GM19328 (cell line): ENCODE data around the gene PPEF1.
A peak's percentile ranks its signal among the peaks of the same experiment; 100 is the strongest.

Source experiments
- ATAC-seq: cut with Tn5 transposase; IDR thresholded peaks from one replicate; pipeline ENCODE4 v1.9.1; 2021; ENCODE audit warnings: mild to moderate bottlenecking, moderate library complexity; ENCODE audit not compliant: unreplicated experiment

Gene PPEF1

GRCh38 chrX:18707426-18708049 is at the start of gene PPEF1:
PPEF1 (plus strand) TSS chrX:18707645; CDS start chrX:18707781, 136 bp downstream.
- no peak for ATAC-seq

- no peak for ATAC-seq
Observed at GRCh38 chrX:18661273-18661672, 46.2 kb upstream of the PPEF1 start.

DNA sequence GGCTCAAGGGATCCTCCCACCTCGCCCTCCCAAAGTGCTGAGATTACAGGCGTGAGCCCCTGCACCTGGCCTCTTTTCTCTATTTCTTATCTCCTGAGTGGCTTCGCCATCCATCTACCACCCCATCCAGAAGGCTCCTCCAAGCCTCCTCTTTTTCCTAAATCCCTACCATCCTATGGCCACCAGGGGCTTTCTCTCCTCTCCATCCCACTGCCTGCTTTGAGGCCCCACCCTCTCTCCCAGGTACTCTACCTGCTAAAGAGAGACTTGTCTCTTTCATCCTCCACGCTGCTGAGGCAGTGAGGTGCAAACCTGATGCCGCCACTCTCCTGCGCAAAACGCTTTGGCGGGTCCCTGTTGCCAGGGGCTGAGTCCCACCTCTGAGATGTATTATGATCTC is 42.5 kb upstream of the PPEF1 start:
- ATAC-seq: no peak

- no peak for ATAC-seq
Observed at GRCh38 chrX:18666614-18667013, 40.8 kb upstream of the PPEF1 start.

DNA sequence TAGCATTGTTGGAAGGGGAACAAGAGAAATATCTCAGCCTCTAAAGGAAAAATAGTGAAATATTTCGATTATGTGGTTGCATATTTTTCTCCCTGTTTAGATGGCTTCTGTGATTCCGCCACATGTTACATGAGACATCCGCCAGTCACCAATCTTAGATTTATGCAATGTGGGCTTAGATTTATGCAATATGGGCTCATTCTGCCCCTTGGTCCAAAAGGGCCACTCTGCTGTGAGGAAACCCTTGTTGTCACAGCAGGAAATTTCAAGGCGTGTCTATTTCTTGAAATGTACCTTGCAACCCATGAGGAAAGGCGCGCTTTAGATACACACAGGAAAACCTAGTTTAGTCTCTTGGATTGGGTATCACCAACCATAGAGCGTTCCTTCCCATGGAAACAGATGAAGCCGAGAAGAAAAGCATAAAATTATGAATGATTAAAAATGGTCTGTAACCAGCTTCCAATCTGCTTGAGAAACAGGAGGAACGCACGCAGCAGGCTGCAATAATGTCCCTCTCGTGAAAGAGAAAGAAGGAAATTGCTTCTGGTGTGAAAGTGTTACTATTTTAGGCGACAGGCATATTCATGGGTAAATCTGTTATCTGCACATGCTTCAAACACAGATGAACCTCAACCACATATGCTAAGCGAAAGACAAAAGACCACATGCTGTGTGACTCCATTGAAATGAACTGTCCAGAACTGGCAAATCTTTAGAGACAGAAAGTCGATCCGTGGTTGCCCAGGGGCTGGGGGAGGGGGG is 39.2 kb upstream of the PPEF1 start:
- ATAC-seq: no peak

DNA sequence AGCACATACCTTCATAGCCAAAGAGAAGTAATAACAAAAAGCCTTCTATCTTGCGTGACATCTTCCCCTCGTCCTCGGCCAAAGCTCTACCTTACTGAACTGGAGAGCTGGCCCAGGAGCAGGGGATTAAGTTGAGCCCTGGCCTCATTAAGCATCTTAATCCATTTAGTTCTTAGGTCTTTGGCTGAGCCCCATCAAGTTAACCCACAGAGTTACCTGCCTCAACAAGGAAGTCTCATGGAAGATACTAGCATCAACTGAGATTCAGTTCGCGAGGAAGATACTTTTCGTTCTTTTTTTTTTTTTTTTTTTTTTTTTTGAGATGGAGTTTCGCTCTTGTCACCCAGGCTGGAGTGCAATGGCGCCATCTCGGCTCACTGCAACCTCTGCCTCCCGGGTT is 35.4 kb upstream of the PPEF1 start, which contains the start of gene RS1:
Gene RS1, minus strand, starts transcription at position 101 of the 400 bp plus-strand sequence. Its CDS starts 40 bp downstream, at position 61.
- no peak for ATAC-seq

GRCh38 chrX:18674417-18674787 is 33.0 kb upstream of the PPEF1 start:
- ATAC-seq: peak; percentile 20

DNA sequence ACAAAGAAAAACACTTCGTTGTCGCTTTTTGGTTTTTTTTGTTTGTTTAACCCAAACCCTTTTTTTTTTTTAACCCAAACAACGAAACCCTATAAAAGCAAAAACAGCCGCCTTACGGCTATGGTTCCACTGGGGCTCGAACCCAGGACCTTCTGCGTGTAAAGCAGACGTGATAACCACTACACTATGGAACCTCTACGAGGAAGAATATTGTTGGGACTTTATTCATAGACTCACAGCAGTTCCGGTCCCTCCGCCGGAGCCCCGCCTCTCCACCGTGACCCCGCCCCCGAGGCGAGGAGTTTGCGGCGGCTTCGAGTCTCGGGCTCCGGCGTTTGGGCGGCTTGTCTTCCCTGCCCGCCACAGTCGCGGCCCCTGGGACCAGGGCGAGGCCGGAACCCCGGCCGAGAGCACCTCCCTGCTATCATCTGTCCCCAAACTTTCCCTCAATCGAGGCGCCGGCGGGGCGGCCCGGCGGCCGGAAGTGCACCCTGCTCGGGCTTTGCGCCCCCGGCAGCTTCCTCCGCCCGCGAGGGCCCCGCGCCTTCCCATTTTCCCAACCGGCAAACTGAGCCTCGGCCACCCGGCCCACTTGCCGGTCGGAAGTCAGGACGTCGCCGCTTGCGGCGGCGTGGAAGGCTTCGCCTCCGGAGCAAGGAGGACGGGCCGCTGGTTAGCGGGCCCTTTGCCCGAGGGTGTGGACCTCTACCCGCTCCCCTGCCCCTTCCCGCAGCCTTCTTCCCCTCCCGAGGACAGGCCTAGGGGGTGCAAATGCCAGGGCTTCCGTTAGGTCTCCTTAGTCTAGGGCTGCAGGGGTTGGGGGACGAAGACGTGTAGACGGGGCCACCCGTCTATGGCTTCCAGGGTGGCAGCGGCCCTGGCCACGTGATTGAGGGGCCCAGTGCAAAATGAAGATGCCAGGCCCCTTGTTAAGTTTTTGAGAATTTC is 32.4 kb upstream of the PPEF1 start:
- peak; percentile 71 for ATAC-seq

DNA sequence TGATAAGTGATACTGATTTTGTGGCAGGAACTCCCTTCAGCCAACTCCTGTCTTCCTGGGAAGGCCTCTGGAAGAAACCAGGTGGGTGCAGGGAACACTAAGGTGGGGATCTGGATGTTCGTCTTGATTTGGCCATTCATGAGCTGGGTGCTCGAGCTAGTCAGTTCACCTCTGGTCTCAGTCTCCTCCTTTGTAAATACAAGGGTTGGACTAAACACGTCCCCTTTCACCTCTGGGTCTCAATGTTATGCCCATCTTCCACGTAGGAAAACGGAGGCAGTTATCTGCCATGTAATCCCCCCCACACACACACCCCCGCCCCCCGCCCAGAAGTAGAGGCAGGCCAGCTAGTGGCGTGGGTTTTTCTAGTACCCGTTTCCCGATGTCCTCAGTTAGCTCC is 31.4 kb upstream of the PPEF1 start:
- no peak for ATAC-seq

- ATAC-seq: no peak
Observed at GRCh38 chrX:18676470-18676869, 31.0 kb upstream of the PPEF1 start.

- no peak for ATAC-seq
Observed at GRCh38 chrX:18677161-18677869, 30.1 kb upstream of the PPEF1 start.

GRCh38 chrX:18681996-18682395 is 25.4 kb upstream of the PPEF1 start:
- no peak for ATAC-seq

- ATAC-seq: no peak
Observed at GRCh38 chrX:18682979-18683387, 24.5 kb upstream of the PPEF1 start.

DNA sequence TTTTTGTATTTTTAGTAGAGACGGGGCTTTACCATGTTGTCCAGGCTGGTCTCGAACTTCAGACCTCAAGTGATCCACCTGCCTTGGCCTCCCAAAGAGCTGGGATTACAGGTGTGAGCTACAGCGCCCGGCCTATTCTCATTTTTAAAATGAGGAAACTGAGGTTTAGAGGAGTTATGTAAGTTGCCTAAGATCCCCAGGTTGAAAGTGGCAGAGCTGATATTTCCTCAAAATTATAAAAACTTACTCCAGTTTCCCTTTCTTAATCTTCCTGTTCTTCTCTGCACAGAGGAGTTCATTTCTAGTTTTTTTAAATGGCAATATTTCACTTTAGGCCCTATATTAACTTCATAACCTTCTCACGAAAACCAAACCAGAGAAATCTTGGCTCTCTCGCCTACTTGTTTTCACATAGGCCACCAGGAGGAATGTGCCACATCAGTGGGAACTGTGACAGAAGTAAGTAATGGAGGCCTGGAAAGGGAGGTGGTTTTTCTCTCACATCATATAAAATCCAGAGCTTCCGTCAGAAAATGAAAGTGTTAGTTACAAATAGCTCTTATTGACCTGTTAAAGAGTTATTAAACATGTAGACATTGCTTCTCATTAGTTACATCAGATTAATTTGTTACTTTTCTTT is 19.5 kb upstream of the PPEF1 start:
- ATAC-seq: no peak

GRCh38 chrX:18691431-18691830 is 16.0 kb upstream of the PPEF1 start:
- no peak for ATAC-seq

DNA sequence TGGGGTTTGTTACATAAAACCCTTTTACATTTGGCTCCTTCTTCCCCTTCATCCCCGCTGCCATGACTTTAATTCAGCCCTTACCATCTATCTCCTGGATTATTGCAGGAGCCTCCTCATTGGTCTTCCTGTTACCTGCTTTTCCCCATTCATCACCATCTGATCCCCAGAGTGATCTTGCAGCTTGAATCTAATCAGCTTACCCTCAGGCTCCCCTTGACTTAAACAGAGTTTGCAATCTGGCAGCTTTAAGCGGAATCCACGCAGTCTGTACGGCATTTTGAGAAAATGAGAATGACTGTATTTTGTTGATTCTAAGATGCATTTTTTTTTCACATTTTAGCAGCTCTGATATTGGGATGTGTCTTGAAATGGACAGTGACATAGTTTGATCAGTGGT is 14.9 kb upstream of the PPEF1 start:
- no peak for ATAC-seq

DNA sequence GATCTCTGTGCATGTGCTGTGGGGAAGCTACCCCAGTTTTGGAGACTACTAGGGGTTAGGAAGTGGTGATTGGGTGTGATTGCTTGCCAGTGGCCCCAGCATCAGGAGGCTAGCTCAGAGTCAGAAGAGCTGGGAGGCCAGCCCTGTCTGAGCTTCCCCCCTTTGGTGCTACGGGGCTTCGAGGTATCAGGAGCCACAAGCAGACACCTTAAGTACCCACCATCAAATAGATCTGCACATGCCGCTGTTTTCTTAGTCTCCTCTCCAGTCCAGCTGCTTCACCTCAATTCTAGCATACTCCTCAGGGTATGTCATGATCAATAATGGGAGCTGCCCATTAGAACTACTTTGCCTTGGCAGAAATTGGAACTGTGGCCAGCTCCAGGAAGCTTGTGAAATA is 10.8 kb upstream of the PPEF1 start:
- no peak for ATAC-seq

- no peak for ATAC-seq
Observed at GRCh38 chrX:18698737-18699650, 8.5 kb upstream of the PPEF1 start.

DNA sequence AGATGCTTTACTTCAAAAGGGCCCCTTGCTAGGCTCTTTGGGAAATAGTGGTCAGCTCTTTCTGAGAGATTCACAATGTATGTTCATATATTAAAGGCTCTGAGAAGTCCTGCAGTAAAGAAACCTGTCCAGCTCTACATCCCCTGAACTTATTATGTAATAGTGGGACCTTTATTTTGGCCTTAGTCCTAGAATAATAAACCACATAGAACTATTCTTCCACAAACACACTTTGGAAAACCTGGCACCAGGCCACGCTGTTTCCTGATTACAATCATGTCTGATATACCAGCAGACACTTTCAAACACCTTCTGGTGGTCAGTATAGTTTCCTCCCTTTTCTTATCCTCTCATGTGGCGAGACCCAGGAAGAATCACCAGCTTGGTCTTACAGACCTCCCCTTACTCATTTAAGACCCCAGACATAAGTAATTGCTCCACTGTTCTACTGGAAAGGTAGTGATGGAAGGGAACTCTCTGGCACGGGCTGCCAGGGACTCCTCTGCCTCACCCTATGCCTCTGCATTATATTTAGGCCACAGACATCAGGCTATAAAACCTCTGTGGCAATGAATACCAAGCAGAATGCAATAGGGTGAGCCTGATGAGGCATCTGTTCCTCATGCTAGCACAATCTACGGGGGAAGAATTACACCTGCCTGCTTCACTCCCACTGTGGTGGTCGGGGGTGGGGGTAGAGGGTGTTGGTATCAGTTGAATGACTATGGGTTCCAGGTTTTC is 5.7 kb upstream of the PPEF1 start:
- ATAC-seq: no peak
